ENCODE measurements around the gene SFMBT1. TPM values are rescaled to one million over a fixed set of nuclear protein-coding genes. Genes with fewer than 3 reads are reported as not detected.

The SFMBT1 gene
- polyA plus RNA-seq, 3 donors: 0.61 to 2.7 (median 0.91) TPM

- WGBS (ENCODE audit: insufficient coverage): 92% methylated on average over 2 of the region's 2 CpGs
- Histone ChIP-seq H3K79me2 (ENCODE audit: insufficient read depth, low read length) (no peaks in the 10 kb centered on the region), H3K27me3 (ENCODE audit: control insufficient read depth in 2 of 2, insufficient read depth in 2 of 2, low read length in 2 of 2) (no peaks in the 10 kb centered on the region), H3K4me2 (replicated peaks; ENCODE audit: extremely low read depth, low read length, poor library complexity, severe bottlenecking) (no peak overlapping the region), H3K9ac (ENCODE audit: insufficient read depth, low read length, poor library complexity, severe bottlenecking) (no peak overlapping the region), H3K9me3 (replicated peaks in 1 of 2; ENCODE audit: control insufficient read depth in 1 of 2, insufficient read depth in 1 of 2, low read length in 2 of 2) (no peaks in the 10 kb centered on the region), H3K36me3 (replicated peaks in 1 of 2; ENCODE audit: control insufficient read depth in 1 of 2, insufficient read depth in 2 of 2, low read length in 2 of 2) (peaks cover 0 to 2% of the 10 kb centered on the region in 2 donors), H2AFZ (ENCODE audit: insufficient read depth, low read depth, low read length, poor library complexity, severe bottlenecking) (no peak overlapping the region), H3K27ac (ENCODE audit: low read depth in 1 of 2, low read length in 2 of 2) (peak overlapping the region in 1 of 2 donors; percentile 37), H3K4me1 (ENCODE audit: control insufficient read depth in 1 of 2, insufficient read depth in 2 of 2, low read length in 2 of 2) (peaks cover 57 to 58% of the 10 kb centered on the region in 2 donors), H3K4me3 (replicated peaks in 1 of 3; ENCODE audit: low read depth in 2 of 3, low read length in 3 of 3) (no peak overlapping the region), H4K20me1 (ENCODE audit: insufficient read depth, low read length) (no peaks in the 10 kb centered on the region)
- Mint-ChIP-seq H3K4me3 (no peak overlapping the region), H3K27ac (peak overlapping the region in 5 of 7 donors; percentile 7 to 77 (median 72)), H3K9me3 (peaks cover 0 to 2% (median 0%) of the 10 kb centered on the region in 7 donors), H3K4me1 (peaks cover 56% of the 10 kb centered on the region), H3K36me3 (peaks cover 10% of the 10 kb centered on the region in 2 donors), H3K27me3 (ENCODE audit: low read depth in 3 of 3) (peaks cover 0 to 3% (median 0%) of the 10 kb centered on the region in 3 donors)
- TF ChIP-seq CTCF (IDR thresholded peaks at IDR 0.05): no peak
- intact Hi-C loops (cut with micrococcal nuclease): no loop called here
- no peak for DNase-seq
These were observed 119.3 kb downstream of the SFMBT1 start for GRCh38 chr3:52926554-52926953.

GRCh38 chr3:52925405-52926313 lies 120.2 kb downstream of the SFMBT1 start:
- Mint-ChIP-seq H3K27me3 (ENCODE audit: low read depth in 3 of 3) (peaks cover 0 to 3% (median 0%) of the 10 kb centered on the region in 3 donors), H3K36me3 (peaks cover 10% of the 10 kb centered on the region in 2 donors), H3K4me3 (no peak overlapping the region), H3K9me3 (peaks cover 0 to 2% (median 0%) of the 10 kb centered on the region in 7 donors), H3K27ac (peak overlapping the region in 1 of 7 donors; percentile 30), H3K4me1 (peaks cover 60% of the 10 kb centered on the region)
- H3K4me2 ChIP-seq (replicated peaks; ENCODE audit: extremely low read depth, low read length, poor library complexity, severe bottlenecking): no peak overlapping the region
- H4K20me1 ChIP-seq (ENCODE audit: insufficient read depth, low read length): no peaks in the 10 kb centered on the region
- no peak overlapping the region for H3K4me3 ChIP-seq (replicated peaks in 1 of 3; ENCODE audit: low read depth in 2 of 3, low read length in 3 of 3)
- WGBS (ENCODE audit: insufficient coverage): 100% methylated on average over 1 of the region's 6 CpGs
- H3K36me3 ChIP-seq (replicated peaks in 1 of 2; ENCODE audit: control insufficient read depth in 1 of 2, insufficient read depth in 2 of 2, low read length in 2 of 2): peaks cover 0 to 2% of the 10 kb centered on the region in 2 donors
- no peaks in the 10 kb centered on the region for H3K9me3 ChIP-seq (replicated peaks in 1 of 2; ENCODE audit: control insufficient read depth in 1 of 2, insufficient read depth in 1 of 2, low read length in 2 of 2)
- no peak overlapping the region for H2AFZ ChIP-seq (ENCODE audit: insufficient read depth, low read depth, low read length, poor library complexity, severe bottlenecking)
- H3K27me3 ChIP-seq (ENCODE audit: control insufficient read depth in 2 of 2, insufficient read depth in 2 of 2, low read length in 2 of 2): no peaks in the 10 kb centered on the region
- no peaks in the 10 kb centered on the region for H3K79me2 ChIP-seq (ENCODE audit: insufficient read depth, low read length)
- H3K4me1 ChIP-seq (ENCODE audit: control insufficient read depth in 1 of 2, insufficient read depth in 2 of 2, low read length in 2 of 2): peaks cover 61 to 67% of the 10 kb centered on the region in 2 donors
- H3K27ac ChIP-seq (ENCODE audit: low read depth in 1 of 2, low read length in 2 of 2): no peak overlapping the region
- TF ChIP-seq CTCF (IDR thresholded peaks at IDR 0.05): no peak
- intact Hi-C loops (cut with micrococcal nuclease): no loop called here
- DNase-seq: no peak
- H3K9ac ChIP-seq (ENCODE audit: insufficient read depth, low read length, poor library complexity, severe bottlenecking): no peak overlapping the region
